Peyer's patch (tissue), 4 donors: ENCODE results near the gene ITGAL. TPM values are rescaled to one million over a fixed set of nuclear protein-coding genes. Genes with fewer than 3 reads are reported as not detected.
"Not testable (repeated sequence)": the region's sequence is repeated elsewhere in the genome, so short reads cannot be mapped to it uniquely, and the experiment has no call there.

ENCODE experiments used
- DNase-seq, 3 donors: peaks; one replicate each; pipeline ENCODE4 v3.0.0-alpha.2; 2017 to 2019
- H3K27ac ChIP-seq, 4 donors: fragments of 200-600 bp; sonication (generic); one replicate each; pipeline ENCODE4 v1.5.1; 2016 to 2019
- H3K27me3 ChIP-seq, 2 donors: fragments of 200-600 bp; sonication (generic); one replicate each; pipeline ENCODE4 v1.5.1; 2019
- H3K36me3 ChIP-seq, 3 donors: fragments of 200-600 bp; sonication (generic); one replicate each; pipeline ENCODE4 v1.5.1; 2016 to 2019
- H3K4me1 ChIP-seq, 4 donors: fragments of 200-600 bp; sonication (generic); one replicate each; pipeline ENCODE4 v1.5.1; 2016 to 2019
- H3K4me3 ChIP-seq, 4 donors: fragments of 200-600 bp; sonication (generic); 1 replicate in 3 of 4; 2 replicates in 1 of 4; pipeline ENCODE4 v1.5.1; 2016 to 2019; ENCODE audit warnings: mild to moderate bottlenecking in 1 of 4
- H3K9me3 ChIP-seq, 4 donors: fragments of 200-600 bp; sonication (generic); one replicate each; pipeline ENCODE4 v1.5.1; 2016 to 2019; ENCODE audit warnings: mild to moderate bottlenecking in 1 of 4
- CTCF ChIP-seq, 6 experiments: fragments of 450-650 bp in 4 of 6; fragments of 200-600 bp in 2 of 6; sonication (generic) in 1 of 6; IDR thresholded peaks; one replicate each; pipeline ENCODE4 v1.5.1; 2017 to 2019; ENCODE audit warnings: antibody characterized with exemption in 6 of 6, mild to moderate bottlenecking in 3 of 6, moderate library complexity in 1 of 6
- POLR2A ChIP-seq, 2 donors: fragments of 450-650 bp; IDR thresholded peaks; one replicate each; pipeline ENCODE4 v1.5.1; 2017; ENCODE audit warnings: antibody characterized with exemption in 2 of 2, mild to moderate bottlenecking in 2 of 2, moderate library complexity in 2 of 2
- total RNA-seq, 4 donors: library from RNA; depleted of rRNA; stranded (reverse); fragments of >200 nt; gene quantifications; one replicate each; pipeline ENCODE4 v1.1.0, GENCODE V29; 2016

The ITGAL gene
- total RNA-seq, 4 donors from 2014 or later: 4.3 to 52.0 (median 13.0) TPM

DNA sequence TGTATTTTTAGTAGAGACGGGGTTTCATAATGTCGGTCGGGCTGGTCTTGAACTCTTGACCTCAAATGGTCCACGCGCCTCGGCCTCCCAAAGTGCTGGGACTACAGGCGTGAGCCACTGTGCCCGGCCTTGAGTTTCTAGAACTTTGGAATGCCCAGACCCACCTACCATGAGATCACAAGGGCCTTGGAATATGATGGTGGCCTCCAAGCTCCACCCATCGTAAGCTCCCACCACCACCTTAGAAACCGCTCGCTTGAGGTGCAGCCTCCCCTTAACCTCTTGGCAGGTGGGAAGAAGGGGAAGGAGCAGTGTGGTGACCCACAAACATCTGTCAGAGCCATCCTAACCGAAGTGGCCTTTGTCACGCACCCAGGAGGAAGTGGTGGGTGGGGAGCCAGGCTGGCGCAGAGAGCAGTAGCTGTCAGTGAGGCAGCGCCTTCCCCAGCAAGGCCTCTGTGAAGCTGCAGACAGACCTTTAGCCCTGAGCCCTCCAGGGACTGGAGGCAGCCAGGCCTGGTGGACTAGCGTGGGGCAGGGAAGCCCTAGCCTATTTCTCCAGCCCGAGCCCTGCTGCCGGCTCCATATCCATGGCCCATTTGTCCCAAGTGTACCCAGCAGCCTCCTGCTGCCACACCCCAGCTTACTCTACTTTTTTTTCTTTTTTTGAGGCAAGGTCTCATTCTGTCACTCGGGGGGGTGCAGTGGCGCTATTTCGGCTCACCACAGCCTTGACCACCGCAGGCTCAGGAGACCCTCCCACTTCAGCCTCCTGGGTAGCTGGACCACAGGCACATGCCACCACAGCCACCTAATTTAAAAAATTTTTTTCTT is 13.8 kb upstream of the ITGAL start:
- Histone ChIP-seq H3K9me3 (no peaks in the 10 kb centered on the region), H3K36me3 (no peaks in the 10 kb centered on the region), H3K4me1 (peaks cover 0 to 14% (median 11%) of the 10 kb centered on the region in 4 donors), H3K27ac (peak overlapping the region; percentile 13 to 82 (median 33)), H3K27me3 (no peaks in the 10 kb centered on the region), H3K4me3 (no peak overlapping the region)
- peak; percentile 56 to 90 (median 89) for DNase-seq
- no peak for TF ChIP-seq POLR2A (IDR thresholded peaks at IDR 0.05)
- TF ChIP-seq CTCF (IDR thresholded peaks at IDR 0.05): no peak

DNA sequence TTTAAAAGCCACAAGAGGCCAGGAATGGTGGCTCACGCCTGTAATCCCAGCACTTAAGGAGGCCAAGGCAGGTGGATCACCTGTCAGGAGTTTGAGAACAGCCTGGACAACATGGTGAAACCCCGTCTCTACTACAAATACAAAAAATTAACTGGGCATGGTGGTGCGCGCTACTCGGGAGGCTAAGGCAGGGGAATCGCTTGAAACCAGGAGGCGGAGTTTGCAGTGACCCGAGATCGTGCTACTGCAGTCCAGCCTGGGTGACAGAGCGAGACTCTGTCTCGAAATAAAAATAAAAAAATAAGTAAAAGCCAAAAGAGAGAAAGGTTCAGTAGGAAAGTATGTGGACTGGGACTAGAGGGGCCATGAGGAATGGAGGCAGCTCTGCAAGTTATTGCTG is 13.1 kb upstream of the ITGAL start:
- peak overlapping the region in 3 of 4 donors; percentile 13 to 82 (median 44) for H3K27ac ChIP-seq
- H3K36me3 ChIP-seq: no peaks in the 10 kb centered on the region
- no peak for DNase-seq
- no peaks in the 10 kb centered on the region for H3K9me3 ChIP-seq
- H3K4me1 ChIP-seq: peaks cover 0 to 14% (median 11%) of the 10 kb centered on the region in 4 donors
- H3K27me3 ChIP-seq: no peaks in the 10 kb centered on the region
- TF ChIP-seq CTCF (IDR thresholded peaks at IDR 0.05) (no peak), POLR2A (IDR thresholded peaks at IDR 0.05) (no peak)
- H3K4me3 ChIP-seq: no peak overlapping the region

DNA sequence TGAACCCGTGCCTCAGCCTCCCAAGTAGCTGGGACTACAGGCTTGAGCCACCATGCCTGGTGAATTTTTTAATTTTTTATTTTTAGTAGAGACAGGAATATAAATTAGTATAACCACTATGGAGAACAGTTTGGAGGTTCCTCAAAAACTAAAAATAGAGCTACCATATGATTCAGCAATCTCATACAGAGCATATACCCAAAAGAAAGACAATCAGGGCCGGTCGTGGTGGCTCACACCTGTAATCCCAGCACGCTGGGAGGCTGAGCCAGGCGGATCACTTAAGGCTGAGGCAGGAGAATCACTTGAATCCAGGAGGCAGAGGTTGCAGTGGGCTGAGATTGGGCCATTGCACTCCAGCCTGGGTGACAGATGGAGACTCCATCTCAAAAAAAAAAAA is 11.1 kb upstream of the ITGAL start:
- H3K4me3 ChIP-seq, H3K36me3 ChIP-seq, DNase-seq, H3K27me3 ChIP-seq, H3K27ac ChIP-seq, H3K9me3 ChIP-seq: not testable (repeated sequence)
- peaks cover 0 to 14% (median 11%) of the 10 kb centered on the region in 4 donors for H3K4me1 ChIP-seq

GRCh38 chr16:30464078-30464477 is 8.5 kb upstream of the ITGAL start:
- Histone ChIP-seq H3K4me1 (peaks cover 0 to 5% (median 3%) of the 10 kb centered on the region in 4 donors), H3K9me3 (no peaks in the 10 kb centered on the region), H3K27me3 (no peaks in the 10 kb centered on the region), H3K36me3 (no peaks in the 10 kb centered on the region), H3K27ac (no peak overlapping the region), H3K4me3 (no peak overlapping the region)
- TF ChIP-seq POLR2A (IDR thresholded peaks at IDR 0.05): no peak
- no peak for TF ChIP-seq CTCF (IDR thresholded peaks at IDR 0.05)
- DNase-seq: no peak

GRCh38 chr16:30470170-30470512 is 2.4 kb upstream of the ITGAL start:
- H3K9me3 ChIP-seq: no peaks in the 10 kb centered on the region
- DNase-seq: no peak
- H3K4me1 ChIP-seq: peaks cover 0 to 11% (median 3%) of the 10 kb centered on the region in 4 donors
- no peak overlapping the region for H3K4me3 ChIP-seq
- H3K27me3 ChIP-seq: no peaks in the 10 kb centered on the region
- H3K27ac ChIP-seq: peak overlapping the region; percentile 8 to 86 (median 38)
- no peaks in the 10 kb centered on the region for H3K36me3 ChIP-seq
- TF ChIP-seq POLR2A (IDR thresholded peaks at IDR 0.05): no peak
- TF ChIP-seq CTCF (IDR thresholded peaks at IDR 0.05): no peak

- Histone ChIP-seq H3K4me3 (no peak overlapping the region), H3K27ac (peak overlapping the region; percentile 8 to 86 (median 38)), H3K36me3 (no peaks in the 10 kb centered on the region), H3K4me1 (peaks cover 0 to 11% (median 3%) of the 10 kb centered on the region in 4 donors), H3K9me3 (no peaks in the 10 kb centered on the region), H3K27me3 (no peaks in the 10 kb centered on the region)
- DNase-seq: no peak
- no peak for TF ChIP-seq CTCF (IDR thresholded peaks at IDR 0.05)
- TF ChIP-seq POLR2A (IDR thresholded peaks at IDR 0.05): no peak
These were observed 1.9 kb upstream of the ITGAL start for GRCh38 chr16:30470632-30470995.
